ENCODE results near the gene XKR8.

DNA sequence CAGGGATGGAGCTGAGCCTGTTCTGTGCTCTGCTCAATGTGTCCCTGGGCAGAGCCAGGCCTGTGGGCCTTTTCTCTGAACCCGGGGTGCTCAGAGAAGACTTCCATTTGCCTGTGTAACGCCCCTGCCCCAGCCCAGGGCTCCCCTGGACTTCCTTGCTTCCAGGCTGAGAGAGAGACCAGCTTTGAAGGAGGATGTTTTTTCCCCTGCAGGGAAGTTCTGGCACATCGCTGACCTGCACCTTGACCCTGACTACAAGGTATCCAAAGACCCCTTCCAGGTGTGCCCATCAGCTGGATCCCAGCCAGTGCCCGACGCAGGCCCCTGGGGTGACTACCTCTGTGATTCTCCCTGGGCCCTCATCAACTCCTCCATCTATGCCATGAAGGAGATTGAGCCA, 14.8 kb upstream of the XKR8 start:
- TF ChIP-seq, protein P1, sequence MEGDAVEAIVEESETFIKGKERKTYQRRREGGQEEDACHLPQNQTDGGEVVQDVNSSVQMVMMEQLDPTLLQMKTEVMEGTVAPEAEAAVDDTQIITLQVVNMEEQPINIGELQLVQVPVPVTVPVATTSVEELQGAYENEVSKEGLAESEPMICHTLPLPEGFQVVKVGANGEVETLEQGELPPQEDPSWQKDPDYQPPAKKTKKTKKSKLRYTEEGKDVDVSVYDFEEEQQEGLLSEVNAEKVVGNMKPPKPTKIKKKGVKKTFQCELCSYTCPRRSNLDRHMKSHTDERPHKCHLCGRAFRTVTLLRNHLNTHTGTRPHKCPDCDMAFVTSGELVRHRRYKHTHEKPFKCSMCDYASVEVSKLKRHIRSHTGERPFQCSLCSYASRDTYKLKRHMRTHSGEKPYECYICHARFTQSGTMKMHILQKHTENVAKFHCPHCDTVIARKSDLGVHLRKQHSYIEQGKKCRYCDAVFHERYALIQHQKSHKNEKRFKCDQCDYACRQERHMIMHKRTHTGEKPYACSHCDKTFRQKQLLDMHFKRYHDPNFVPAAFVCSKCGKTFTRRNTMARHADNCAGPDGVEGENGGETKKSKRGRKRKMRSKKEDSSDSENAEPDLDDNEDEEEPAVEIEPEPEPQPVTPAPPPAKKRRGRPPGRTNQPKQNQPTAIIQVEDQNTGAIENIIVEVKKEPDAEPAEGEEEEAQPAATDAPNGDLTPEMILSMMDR (conservative IDR thresholded peaks at IDR 0.05 in 1 of 2, IDR thresholded peaks at IDR 0.05 in 1 of 2; ENCODE audit: low read depth in 1 of 2, low read length in 2 of 2), result no peak
- no peak for TF ChIP-seq EZH2 (IDR thresholded peaks at IDR 0.05; ENCODE audit: low read length, missing control alignments)
